Hematopoietic multipotent progenitor cell (in vitro differentiated cells): ENCODE data around the gene NEMP2. TPM values are rescaled to one million over a fixed set of nuclear protein-coding genes. Genes with fewer than 3 reads are reported as not detected.

Experiments used
- DNase-seq, 3 donors: peaks; one replicate each; pipeline ENCODE4 v3.0.0-alpha.2; 2011 to 2015; ENCODE audit warnings: low read depth in 2 of 3, low spot score in 2 of 3
- small RNA-seq: library from RNA; depleted of rRNA; stranded (forward); fragments of <200 nt; gene quantifications from one replicate; pipeline ENCODE3, GENCODE V24; 2012
- total RNA-seq: library from RNA; depleted of rRNA; stranded (reverse); fragments of >200 nt; gene quantifications from one replicate; pipeline ENCODE4 v1.2.3, GENCODE V29; 2012

The NEMP2 gene
- total RNA-seq, 1 donor: 6.2 TPM

DNA sequence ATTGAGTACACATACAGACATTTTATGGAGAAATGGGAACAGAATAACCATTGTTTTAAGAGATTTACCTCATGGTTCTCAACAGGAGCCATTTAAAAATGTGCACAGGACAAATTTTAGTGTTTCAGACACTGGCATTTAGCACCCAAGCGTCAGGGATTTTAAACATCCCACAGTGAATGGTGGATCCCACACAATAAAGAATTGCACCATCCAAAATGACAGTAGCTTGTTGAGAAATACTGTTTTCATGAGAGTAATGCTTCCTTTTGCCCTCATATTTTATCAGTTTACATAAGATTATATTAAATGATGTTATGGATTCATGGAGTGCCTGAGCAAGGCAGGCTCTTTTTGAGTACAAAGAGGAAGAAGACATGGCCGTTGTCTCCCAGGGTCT, 72.3 kb downstream of the NEMP2 start:
- DNase-seq: no peak

DNA sequence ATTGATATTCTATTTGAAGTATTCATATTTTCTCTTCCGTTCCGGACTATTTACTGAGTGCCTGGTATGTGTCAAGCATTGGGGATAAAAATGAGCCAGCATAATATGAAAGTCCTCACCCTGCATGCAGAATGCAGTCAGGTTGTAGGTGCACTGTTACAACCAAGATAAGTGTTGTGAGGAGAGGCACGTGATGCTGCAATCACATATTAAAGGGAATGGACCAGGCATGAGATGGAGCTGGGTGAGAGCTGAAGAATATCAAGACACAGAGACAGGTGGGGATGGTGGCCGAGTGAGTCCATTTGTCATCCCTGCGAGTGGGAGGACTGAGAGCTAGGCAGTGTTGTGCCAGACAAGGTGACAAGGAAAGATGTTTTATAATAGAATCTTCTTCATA, 74.0 kb downstream of the NEMP2 start:
- no peak for DNase-seq

- peak in 1 of 3 donors; percentile 53 for DNase-seq
These were observed 74.6 kb downstream of the NEMP2 start for GRCh38 chr2:190459881-190460280.

DNA sequence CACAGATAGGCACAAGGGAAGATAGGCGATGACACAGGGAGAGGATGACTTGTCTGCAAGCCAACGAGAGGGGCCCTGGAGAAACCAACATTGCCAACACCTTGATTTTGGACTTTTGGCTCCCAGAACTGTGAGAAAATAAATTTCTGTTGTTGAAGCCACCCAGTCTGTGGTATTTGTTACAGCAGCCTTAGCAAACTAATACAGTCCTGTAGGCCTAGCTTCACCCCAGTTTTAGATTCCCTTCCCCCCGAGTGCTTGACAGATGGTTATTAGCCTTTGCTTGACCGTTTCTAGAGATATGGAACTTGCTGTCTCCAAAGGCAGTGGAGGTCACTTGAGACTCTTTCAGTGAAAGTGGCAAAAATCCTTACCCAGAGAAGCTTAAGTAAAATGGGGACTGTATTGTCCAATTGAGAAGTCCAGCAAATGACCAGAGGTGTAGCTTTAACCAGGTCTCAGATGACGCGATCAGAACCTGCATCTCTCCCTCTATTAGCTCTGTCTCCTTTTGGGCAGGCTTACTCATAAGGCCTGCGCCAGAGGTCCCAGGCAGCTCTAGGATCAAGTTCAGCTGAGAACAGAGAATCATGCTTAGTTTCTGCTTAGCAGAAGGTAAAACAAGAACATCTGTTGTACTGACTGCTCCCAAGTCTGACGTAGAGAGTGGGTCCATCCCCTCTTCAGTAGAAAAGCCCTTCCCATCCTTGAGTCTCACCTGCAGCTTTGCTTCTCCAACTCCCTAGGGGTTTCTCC, 76.0 kb downstream of the NEMP2 start:
- no peak for DNase-seq

DNA sequence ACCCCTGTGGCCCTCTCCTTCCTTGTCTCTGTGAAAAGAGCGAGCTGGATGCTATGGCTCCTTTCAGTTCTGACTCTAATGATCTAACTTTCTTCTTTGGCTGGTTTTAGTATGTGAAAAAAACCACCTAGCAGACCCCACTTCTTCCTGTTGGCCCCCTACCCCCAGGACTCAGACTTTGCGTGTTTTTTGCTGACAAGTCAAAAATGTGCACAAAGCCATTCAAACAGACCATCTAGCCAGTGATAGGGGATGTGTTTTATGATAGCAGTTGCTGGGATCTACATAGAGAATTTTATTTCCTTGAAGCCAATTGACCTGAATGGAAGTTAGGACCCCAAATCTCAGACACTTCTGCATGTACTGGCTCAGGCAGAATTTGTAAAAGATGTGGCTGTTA, 77.3 kb downstream of the NEMP2 start:
- no peak for DNase-seq

- no peak for DNase-seq
These were observed 77.7 kb downstream of the NEMP2 start for GRCh38 chr2:190456833-190457232.

- DNase-seq: peak in 1 of 3 donors; percentile 27
These were observed 79.0 kb downstream of the NEMP2 start for GRCh38 chr2:190455358-190456095.

GRCh38 chr2:190454795-190455194, 79.7 kb downstream of the NEMP2 start:
- DNase-seq: no peak

Small RNA genes within 50 kb of the gene (small RNA-seq; reads per million reads assigned to genes)
- not detected for gene RN7SKP179

Other genes with a start within 250 kb of the NEMP2 start
- gene HIBCH, start 214.9 kb downstream of the NEMP2 start, total RNA-seq: 6.2 TPM
- gene INPP1, start 191.1 kb downstream of the NEMP2 start, total RNA-seq: 3.8 TPM
- gene MFSD6, start 126.4 kb downstream of the NEMP2 start, total RNA-seq: 50.1 TPM
- 30.4 TPM for gene NAB1, start 114.4 kb upstream of the NEMP2 start, total RNA-seq